Colonic mucosa (tissue), 4 donors: ENCODE results near the gene CNNM3. TPM values are rescaled to one million over a fixed set of nuclear protein-coding genes. Genes with fewer than 3 reads are reported as not detected.
A peak's percentile ranks its signal among the peaks of the same experiment; 100 is the strongest.

ENCODE experiments used
- DNase-seq: peaks from one replicate; pipeline ENCODE4 v3.0.0-alpha.2; 2020
- H3K27ac ChIP-seq: fragments of 200-600 bp; one replicate; pipeline ENCODE4 v1.8.0; 2021
- H3K27me3 ChIP-seq: fragments of 200-600 bp; one replicate; pipeline ENCODE4 v1.8.0; 2021
- H3K36me3 ChIP-seq: fragments of 200-600 bp; one replicate; pipeline ENCODE4 v1.8.0; 2021
- H3K4me1 ChIP-seq: fragments of 200-600 bp; one replicate; pipeline ENCODE4 v1.8.0; 2021; ENCODE audit warnings: mild to moderate bottlenecking
- H3K4me3 ChIP-seq: fragments of 200-600 bp; one replicate; pipeline ENCODE4 v1.8.0; 2021
- H3K9ac ChIP-seq, 2 donors: one replicate each; pipeline ENCODE4 v1.7.0; 2013; ENCODE audit warnings: control low read depth in 2 of 2, low read depth in 2 of 2, low read length in 2 of 2
- H3K9me3 ChIP-seq: fragments of 200-600 bp; one replicate; pipeline ENCODE4 v1.8.0; 2021
- CTCF ChIP-seq: fragments of 200-600 bp; IDR thresholded peaks from one replicate; pipeline ENCODE4 v1.8.0; 2022; ENCODE audit warnings: antibody characterized with exemption, mild to moderate bottlenecking
- intact Hi-C: fragments of 100-400 bp; cut with DNase I; formaldehyde crosslinking; loops from one replicate; pipeline ENCODE4 v1.14.1; 2022
- total RNA-seq, 2 donors: library from RNA; stranded (reverse); fragmentation: NEBNext Ultra II Directional in 1 of 2; extraction: Animal tissue kit (Norgen Biotek cat#: 25700) in 1 of 2; gene quantifications; one replicate each; pipeline ENCODE4 v1.2.1, GENCODE V29; 2021
- donor health status: healthy.
- donor health status: DM: no; HTN: no; CAD: no.
- donor health status: DM: no; HTN: no; CAD: no.

Gene CNNM3
- total RNA-seq, 2 donors from 2014 or later: 24.4 to 33.0 TPM

- Histone ChIP-seq H3K4me3 (peak overlapping the region; percentile 69), H3K9me3 (no peaks in the 10 kb centered on the region), H3K27ac (no peak overlapping the region), H3K9ac (peak overlapping the region in 1 of 2 donors; percentile 70), H3K4me1 (peaks cover 28% of the 10 kb centered on the region), H3K36me3 (no peaks in the 10 kb centered on the region), H3K27me3 (no peaks in the 10 kb centered on the region)
- no peak for DNase-seq
- intact Hi-C loops: no loop called here
- no peak for TF ChIP-seq CTCF
Observed at GRCh38 chr2:96817882-96818281, 1.8 kb downstream of the CNNM3 start.

- peak; percentile 89 for DNase-seq
- peak overlapping the region; percentile 11 for H3K4me3 ChIP-seq
- no peaks in the 10 kb centered on the region for H3K27me3 ChIP-seq
- no peaks in the 10 kb centered on the region for H3K9me3 ChIP-seq
- peak overlapping the region in 1 of 2 donors; percentile 70 for H3K9ac ChIP-seq
- no peaks in the 10 kb centered on the region for H3K36me3 ChIP-seq
- no peak overlapping the region for H3K27ac ChIP-seq
- peaks cover 28% of the 10 kb centered on the region for H3K4me1 ChIP-seq
- no peak for TF ChIP-seq CTCF
- intact Hi-C loops: no loop called here
Observed at GRCh38 chr2:96819128-96819875, 3.2 kb downstream of the CNNM3 start.

DNA sequence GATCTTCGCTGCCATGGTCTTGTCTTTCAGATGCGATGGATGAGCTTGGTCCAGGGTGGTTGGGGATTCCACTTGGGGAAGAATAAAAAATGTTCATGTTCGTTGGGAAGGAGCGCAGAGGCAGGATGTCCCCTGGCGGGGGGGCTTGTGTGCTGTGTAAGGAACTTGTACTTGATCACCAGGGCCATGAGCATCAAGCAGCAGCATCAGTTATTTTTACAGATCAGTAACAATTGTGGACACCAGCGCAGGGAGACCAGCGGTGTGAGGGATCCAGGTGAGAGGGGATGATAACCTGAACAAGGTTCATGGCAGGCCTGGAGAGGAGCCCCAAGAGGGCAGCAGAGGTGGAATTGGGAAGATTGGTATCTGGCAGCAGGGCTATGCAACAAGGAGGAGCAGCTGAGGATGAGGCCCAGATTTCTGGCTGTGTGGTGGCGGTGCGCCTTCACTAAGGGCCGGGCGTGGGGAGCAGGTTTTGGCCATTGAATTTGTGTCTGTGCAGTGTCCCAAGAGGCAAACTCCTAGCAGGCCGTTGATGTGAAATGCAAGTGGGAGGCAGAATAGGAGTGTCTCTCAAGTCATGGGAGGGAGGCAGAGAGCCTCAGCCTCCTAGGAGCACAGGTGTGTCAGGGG, 3.9 kb downstream of the CNNM3 start:
- Histone ChIP-seq H3K9me3 (no peaks in the 10 kb centered on the region), H3K36me3 (no peaks in the 10 kb centered on the region), H3K4me3 (no peak overlapping the region), H3K4me1 (peaks cover 28% of the 10 kb centered on the region), H3K27ac (no peak overlapping the region), H3K9ac (peak overlapping the region in 1 of 2 donors; percentile 70), H3K27me3 (no peaks in the 10 kb centered on the region)
- DNase-seq: no peak
- TF ChIP-seq CTCF: no peak
- intact Hi-C loops: loop anchor here (5.0 kb wide), 1 partner anchor 37 kb away; the partner anchor contains the start of gene ANKRD39

DNA sequence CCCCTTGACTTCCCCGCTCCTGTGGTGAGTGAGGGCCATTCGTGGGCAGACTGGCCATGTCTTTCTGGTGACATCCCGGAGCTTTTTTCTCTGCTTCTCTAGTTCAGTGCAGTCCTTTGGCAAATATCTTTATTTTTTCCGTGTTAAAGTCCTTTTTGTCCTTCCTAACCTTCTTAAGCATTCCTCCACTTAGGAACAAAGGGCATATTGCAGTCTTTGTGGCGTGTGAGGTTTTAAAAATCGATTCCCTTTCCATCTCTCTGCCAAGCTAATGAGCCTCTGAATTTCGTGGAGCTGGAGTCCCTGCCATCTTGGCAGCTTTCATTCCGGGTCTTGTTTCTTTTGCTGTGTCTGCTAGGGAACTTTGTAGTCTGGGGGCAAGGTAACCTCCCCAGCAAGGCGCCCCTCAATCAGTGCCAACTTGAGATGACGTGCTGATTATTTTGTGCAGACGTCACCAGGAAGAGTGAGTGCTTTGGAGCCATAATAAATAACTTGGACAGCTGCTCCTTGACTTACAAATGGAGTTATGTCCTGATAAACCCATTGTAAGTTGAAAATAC, 5.1 kb downstream of the CNNM3 start:
- intact Hi-C loops: loop anchor here (5.0 kb wide), 1 partner anchor 36 kb away; the partner anchor contains the start of gene ANKRD39
- DNase-seq: no peak
- H3K4me1 ChIP-seq: peaks cover 28% of the 10 kb centered on the region
- H3K27me3 ChIP-seq: no peaks in the 10 kb centered on the region
- H3K4me3 ChIP-seq: no peak overlapping the region
- no peaks in the 10 kb centered on the region for H3K36me3 ChIP-seq
- no peak overlapping the region for H3K27ac ChIP-seq
- H3K9ac ChIP-seq: no peak overlapping the region
- TF ChIP-seq CTCF: no peak
- no peaks in the 10 kb centered on the region for H3K9me3 ChIP-seq

DNA sequence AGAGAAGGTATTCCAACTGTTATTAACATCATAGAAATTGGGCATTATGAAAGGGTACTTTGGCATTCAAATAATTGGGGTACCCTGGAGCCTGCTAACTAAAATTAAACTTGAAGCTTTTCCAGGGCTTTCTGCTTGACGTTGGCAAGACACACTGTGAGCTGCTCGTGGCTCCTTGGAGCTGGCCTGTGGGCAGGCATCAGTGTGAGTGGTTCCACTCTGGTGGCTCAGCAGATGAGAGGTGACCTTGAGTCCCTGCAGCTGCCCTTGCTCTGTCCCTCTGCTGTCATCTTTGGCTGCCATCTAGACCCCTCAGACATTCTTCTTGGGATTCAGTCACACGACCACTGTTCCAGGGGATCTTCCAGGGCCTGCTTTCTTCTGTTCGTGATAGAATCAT, 6.7 kb downstream of the CNNM3 start:
- Histone ChIP-seq H3K27ac (no peak overlapping the region), H3K9ac (no peak overlapping the region), H3K9me3 (no peaks in the 10 kb centered on the region), H3K4me3 (no peak overlapping the region), H3K27me3 (no peaks in the 10 kb centered on the region), H3K36me3 (no peaks in the 10 kb centered on the region), H3K4me1 (peaks cover 26% of the 10 kb centered on the region)
- intact Hi-C loops: loop anchor here (5.0 kb wide), 1 partner anchor 35 kb away; the partner anchor contains the start of gene ANKRD39
- no peak for TF ChIP-seq CTCF
- no peak for DNase-seq
